H9 (cell line): ENCODE results near the gene SCRN3. TPM values are rescaled to one million over a fixed set of nuclear protein-coding genes. Genes with fewer than 3 reads are reported as not detected.

Experiments used
- DNase-seq: peaks from one replicate; pipeline ENCODE4 v3.0.0-alpha.2; 2017
- H2AFZ ChIP-seq: one replicate; pipeline ENCODE4 v1.6.1; 2013; ENCODE audit warnings: mild to moderate bottlenecking, low read length, control low read depth, moderate library complexity
- H2AK5ac ChIP-seq: 2 replicates; pipeline ENCODE4 v1.6.1; 2013; ENCODE audit warnings: low read length, control low read depth, mixed read lengths; ENCODE audit not compliant: insufficient read length
- H2BK120ac ChIP-seq: one replicate; pipeline ENCODE4 v1.6.1; 2013; ENCODE audit warnings: low read depth, mild to moderate bottlenecking, low read length, control low read depth, inconsistent platforms; ENCODE audit not compliant: poor library complexity, severe bottlenecking
- H2BK12ac ChIP-seq: 2 replicates; pipeline ENCODE4 v1.6.1; 2013; ENCODE audit warnings: low read length, control low read depth, mixed read lengths, low read depth; ENCODE audit not compliant: insufficient read length
- H2BK15ac ChIP-seq: 2 replicates; pipeline ENCODE4 v1.6.1; 2013; ENCODE audit warnings: low read depth, low read length, control low read depth
- H2BK20ac ChIP-seq: one replicate; pipeline ENCODE4 v1.6.1; 2013; ENCODE audit warnings: low read depth, mild to moderate bottlenecking, low read length, control low read depth, inconsistent platforms; ENCODE audit not compliant: poor library complexity, severe bottlenecking
- H2BK5ac ChIP-seq: 2 replicates; pipeline ENCODE4 v1.6.1; 2013; ENCODE audit warnings: low read length, control low read depth, mixed read lengths; ENCODE audit not compliant: insufficient read length
- H3K14ac ChIP-seq: 2 replicates; pipeline ENCODE4 v1.6.1; 2013; ENCODE audit warnings: low read length, control low read depth; ENCODE audit not compliant: insufficient read depth
- H3K18ac ChIP-seq: 2 replicates; pipeline ENCODE4 v1.6.1; 2013; ENCODE audit warnings: low read depth, mild to moderate bottlenecking, mixed read lengths, low read length, control low read depth; ENCODE audit not compliant: insufficient read length
- H3K23ac ChIP-seq: 2 replicates; pipeline ENCODE4 v1.6.1; 2013; ENCODE audit warnings: low read length, control low read depth, mixed read lengths, low read depth; ENCODE audit not compliant: insufficient read length
- H3K23me2 ChIP-seq: 2 replicates; pipeline ENCODE4 v1.6.1; 2013; ENCODE audit warnings: low read depth, mild to moderate bottlenecking, mixed read lengths, low read length, control low read depth; ENCODE audit not compliant: insufficient read length, poor library complexity, severe bottlenecking
- H3K27ac ChIP-seq: 2 replicates; pipeline ENCODE4 v1.5.1; 2013; ENCODE audit warnings: low read length, control low read depth, mixed read lengths, low read depth; ENCODE audit not compliant: insufficient read length
- H3K27me3 ChIP-seq: 2 replicates; pipeline ENCODE4 v1.6.1; 2013; ENCODE audit warnings: low read length, control low read depth, inconsistent platforms; ENCODE audit not compliant: insufficient read depth
- H3K4ac ChIP-seq: 2 replicates; pipeline ENCODE4 v1.6.1; 2013; ENCODE audit warnings: low read depth, mild to moderate bottlenecking, control low read depth, inconsistent platforms, low read length, moderate library complexity
- H3K4me1 ChIP-seq: 2 replicates; pipeline ENCODE4 v1.6.1; 2013; ENCODE audit warnings: low read length, control low read depth, inconsistent platforms; ENCODE audit not compliant: insufficient read depth
- H3K4me2 ChIP-seq: 2 replicates; pipeline ENCODE4 v1.6.1; 2013; ENCODE audit warnings: low read length, control low read depth, mixed read lengths; ENCODE audit not compliant: insufficient read length, insufficient read depth
- H3K56ac ChIP-seq: 2 replicates; pipeline ENCODE4 v1.6.1; 2013; ENCODE audit warnings: low read depth, mild to moderate bottlenecking, mixed read lengths, low read length, control low read depth; ENCODE audit not compliant: insufficient read length
- H3K79me1 ChIP-seq: 2 replicates; pipeline ENCODE4 v1.6.1; 2013; ENCODE audit warnings: low read depth, mild to moderate bottlenecking, moderate library complexity, low read length, control low read depth, inconsistent platforms; ENCODE audit not compliant: insufficient read depth, poor library complexity, severe bottlenecking
- H3K79me2 ChIP-seq: 2 replicates; pipeline ENCODE4 v1.6.1; 2013; ENCODE audit warnings: low read length, control low read depth, inconsistent platforms; ENCODE audit not compliant: insufficient read depth
- H3K9ac ChIP-seq: 2 replicates; pipeline ENCODE4 v1.6.1; 2013; ENCODE audit warnings: low read length, control low read depth, mixed read lengths; ENCODE audit not compliant: insufficient read length; ENCODE audit errors: extremely low read depth
- H3K9me3 ChIP-seq: one replicate; pipeline ENCODE4 v1.6.1; 2013; ENCODE audit warnings: low read depth, low read length, inconsistent platforms; ENCODE audit not compliant: control insufficient read depth
- H3T11ph ChIP-seq: one replicate; pipeline ENCODE4 v1.6.1; 2013; ENCODE audit warnings: mild to moderate bottlenecking, low read length, control low read depth, inconsistent platforms
- H4K20me1 ChIP-seq: one replicate; pipeline ENCODE4 v1.6.1; 2013; ENCODE audit not compliant: control insufficient read depth, insufficient read length, insufficient read depth
- H4K5ac ChIP-seq: 2 replicates; pipeline ENCODE4 v1.6.1; 2013; ENCODE audit warnings: low read depth, mild to moderate bottlenecking, mixed read lengths, low read length, control low read depth; ENCODE audit not compliant: insufficient read length
- H4K8ac ChIP-seq: replicated peaks from 2 replicates; pipeline ENCODE4 v1.6.1; 2013; ENCODE audit warnings: low read length, control low read depth, mixed read lengths, low read depth; ENCODE audit not compliant: insufficient read length
- H4K91ac ChIP-seq: 2 replicates; pipeline ENCODE4 v1.6.1; 2013; ENCODE audit warnings: low read depth, mild to moderate bottlenecking, moderate library complexity, mixed read lengths, low read length, control low read depth; ENCODE audit not compliant: insufficient read length
- H3K27ac Mint-ChIP-seq, 3 experiments: 2 replicates in 2 of 3; 3 replicates in 1 of 3; pipeline ENCODE4 v1.8.0; 2020 to 2021; ENCODE audit warnings: mixed read lengths in 3 of 3, mild to moderate bottlenecking in 1 of 3, moderate library complexity in 1 of 3
- H3K27me3 Mint-ChIP-seq: 2 replicates; pipeline ENCODE4 v1.8.0; 2021; ENCODE audit warnings: low read depth, mild to moderate bottlenecking, moderate library complexity, mixed read lengths
- H3K36me3 Mint-ChIP-seq, 3 experiments: 2 replicates in 2 of 3; 3 replicates in 1 of 3; pipeline ENCODE4 v1.8.0; 2020 to 2021; ENCODE audit warnings: low read depth in 3 of 3, mixed read lengths in 3 of 3; ENCODE audit not compliant: insufficient read depth in 1 of 3
- H3K4me1 Mint-ChIP-seq, 2 experiments: 2 replicates each; pipeline ENCODE4 v1.8.0; 2020; ENCODE audit warnings: mixed read lengths in 2 of 2
- H3K4me3 Mint-ChIP-seq, 2 experiments: 2 replicates in 1 of 2; 3 replicates in 1 of 2; pipeline ENCODE4 v1.8.0; 2020 to 2021; ENCODE audit warnings: mild to moderate bottlenecking in 2 of 2, mixed read lengths in 2 of 2, moderate library complexity in 1 of 2
- H3K9me3 Mint-ChIP-seq, 2 experiments: 2 replicates in 1 of 2; 3 replicates in 1 of 2; pipeline ENCODE4 v1.8.0; 2020; ENCODE audit warnings: mild to moderate bottlenecking in 2 of 2, mixed read lengths in 2 of 2, moderate library complexity in 1 of 2
- WGBS: extraction: QIAGEN DNeasy Blood & Tissue Kit; methylation state at CpG from one replicate; pipeline ENCODE4 v1.1.7; 2013; ENCODE audit warnings: missing lambda C conversion rate, low lambda C conversion rate, mixed read lengths; ENCODE audit not compliant: insufficient read length; ENCODE audit errors: extremely low coverage; 5-methylcytosine and 5-hydroxymethylcytosine counted together
- total RNA-seq: library from RNA; stranded (reverse); gene quantifications from 2 replicates; pipeline ENCODE4 v1.2.1, GENCODE V29; 2021
- TF ChIP-seq, protein P1 (sequence below): fragments of 200-600 bp; sonication (generic); conservative IDR thresholded peaks from 3 replicates; pipeline ENCODE4 v1.8.0; 2021; ENCODE audit warnings: antibody characterized with exemption, mild to moderate bottlenecking

Gene SCRN3
- total RNA-seq, 1 experiment from 2014 or later: 8.7 TPM

DNA sequence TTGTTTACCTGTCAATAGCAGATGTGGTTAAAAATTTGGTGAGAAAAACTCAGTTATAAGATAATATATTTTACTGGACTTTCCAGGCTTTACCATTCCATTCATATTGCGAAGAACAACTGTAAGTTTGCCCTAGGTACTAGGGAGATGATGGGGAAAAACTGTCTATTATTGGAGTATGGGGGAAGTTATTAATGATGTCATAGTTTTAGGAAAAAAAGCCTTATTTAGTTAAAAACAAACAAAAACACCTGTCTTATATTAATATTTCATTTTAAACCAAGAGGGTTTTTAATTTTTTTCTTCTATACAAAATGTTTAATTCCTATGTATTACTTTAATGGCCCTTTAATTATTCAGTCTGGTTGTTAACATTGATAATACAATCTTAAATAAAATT, 42.5 kb upstream of the SCRN3 start:
- Histone ChIP-seq H4K8ac (no peak overlapping the region), H3K23me2 (no peaks in the 10 kb centered on the region), H2AK5ac (no peak overlapping the region), H2BK120ac (no peak overlapping the region), H3K14ac (no peak overlapping the region), H2BK15ac (no peak overlapping the region), H4K91ac (no peak overlapping the region), H3K9ac (no peak overlapping the region), H3K27me3 (no peaks in the 10 kb centered on the region), H3K4me2 (no peak overlapping the region), H3K9me3 (no peaks in the 10 kb centered on the region), H3K23ac (no peak overlapping the region), H3K4me1 (no peaks in the 10 kb centered on the region), H2AFZ (no peak overlapping the region), H3K56ac (no peak overlapping the region), H3T11ph (no peak overlapping the region), H3K27ac (no peak overlapping the region), H2BK20ac (no peak overlapping the region), H3K4ac (no peak overlapping the region), H2BK5ac (no peak overlapping the region), H2BK12ac (no peak overlapping the region), H4K5ac (no peak overlapping the region), H4K20me1 (no peaks in the 10 kb centered on the region), H3K79me2 (no peaks in the 10 kb centered on the region), H3K79me1 (no peaks in the 10 kb centered on the region), H3K18ac (no peak overlapping the region)
- Mint-ChIP-seq H3K27ac (no peak overlapping the region), H3K9me3 (no peaks in the 10 kb centered on the region), H3K4me1 (no peaks in the 10 kb centered on the region), H3K36me3 (peaks cover 4 to 10% (median 9%) of the 10 kb centered on the region in 3 experiments; a peak in 5 of 7 replicates), H3K27me3 (no peaks in the 10 kb centered on the region), H3K4me3 (no peak overlapping the region)
- TF ChIP-seq, protein P1, sequence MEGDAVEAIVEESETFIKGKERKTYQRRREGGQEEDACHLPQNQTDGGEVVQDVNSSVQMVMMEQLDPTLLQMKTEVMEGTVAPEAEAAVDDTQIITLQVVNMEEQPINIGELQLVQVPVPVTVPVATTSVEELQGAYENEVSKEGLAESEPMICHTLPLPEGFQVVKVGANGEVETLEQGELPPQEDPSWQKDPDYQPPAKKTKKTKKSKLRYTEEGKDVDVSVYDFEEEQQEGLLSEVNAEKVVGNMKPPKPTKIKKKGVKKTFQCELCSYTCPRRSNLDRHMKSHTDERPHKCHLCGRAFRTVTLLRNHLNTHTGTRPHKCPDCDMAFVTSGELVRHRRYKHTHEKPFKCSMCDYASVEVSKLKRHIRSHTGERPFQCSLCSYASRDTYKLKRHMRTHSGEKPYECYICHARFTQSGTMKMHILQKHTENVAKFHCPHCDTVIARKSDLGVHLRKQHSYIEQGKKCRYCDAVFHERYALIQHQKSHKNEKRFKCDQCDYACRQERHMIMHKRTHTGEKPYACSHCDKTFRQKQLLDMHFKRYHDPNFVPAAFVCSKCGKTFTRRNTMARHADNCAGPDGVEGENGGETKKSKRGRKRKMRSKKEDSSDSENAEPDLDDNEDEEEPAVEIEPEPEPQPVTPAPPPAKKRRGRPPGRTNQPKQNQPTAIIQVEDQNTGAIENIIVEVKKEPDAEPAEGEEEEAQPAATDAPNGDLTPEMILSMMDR: no peak
- DNase-seq: no peak
- WGBS: no CpG with 5 or more reads among the region's 1 CpG
